T-helper 2 cell treated with Interferon-gamma antibody and Interleukin-4, amounts not matched to agents 5 μg/mL and 100 μg/mL, for 36 hours (primary cell): ENCODE data around the gene APOBEC2.

Experiments
- DNase-seq: peaks from one replicate; pipeline ENCODE4 v3.0.0; 2021; ENCODE audit warnings: low spot score
- H3K27ac Mint-ChIP-seq: one replicate; pipeline ENCODE4 v1.8.0; 2021; ENCODE audit warnings: mild to moderate bottlenecking, mixed read lengths
- H3K27me3 Mint-ChIP-seq: one replicate; pipeline ENCODE4 v1.8.0; 2021; ENCODE audit warnings: low read depth, mixed read lengths
- H3K36me3 Mint-ChIP-seq: one replicate; pipeline ENCODE4 v1.8.0; 2021; ENCODE audit warnings: low read depth, mixed read lengths
- H3K4me1 Mint-ChIP-seq: one replicate; pipeline ENCODE4 v1.8.0; 2021; ENCODE audit warnings: low read depth, mixed read lengths
- H3K4me3 Mint-ChIP-seq: one replicate; pipeline ENCODE4 v1.8.0; 2022; ENCODE audit warnings: mild to moderate bottlenecking, moderate library complexity, mixed read lengths
- H3K9me3 Mint-ChIP-seq: one replicate; pipeline ENCODE4 v1.8.0; 2021; ENCODE audit warnings: mixed read lengths

APOBEC2 gene

GRCh38 chr6:41098366-41098765 lies 45.4 kb downstream of the APOBEC2 start:
- no peaks in the 10 kb centered on the region for H3K27me3 Mint-ChIP-seq
- no peak overlapping the region for H3K27ac Mint-ChIP-seq
- peaks cover 63% of the 10 kb centered on the region for H3K36me3 Mint-ChIP-seq
- H3K4me3 Mint-ChIP-seq = no peak overlapping the region
- DNase-seq = no peak
- H3K9me3 Mint-ChIP-seq = no peaks in the 10 kb centered on the region
- peaks cover 8% of the 10 kb centered on the region for H3K4me1 Mint-ChIP-seq

GRCh38 chr6:41100871-41101287 lies 47.9 kb downstream of the APOBEC2 start:
- H3K27ac Mint-ChIP-seq = no peak overlapping the region
- H3K36me3 Mint-ChIP-seq = peaks cover 46% of the 10 kb centered on the region

GRCh38 chr6:41103847-41104246 lies 50.8 kb downstream of the APOBEC2 start:
- H3K27me3 Mint-ChIP-seq = no peaks in the 10 kb centered on the region
- peaks cover 24% of the 10 kb centered on the region for H3K36me3 Mint-ChIP-seq
- H3K4me3 Mint-ChIP-seq = no peak overlapping the region
- peaks cover 3% of the 10 kb centered on the region for H3K4me1 Mint-ChIP-seq
- no peak for DNase-seq
- no peak overlapping the region for H3K27ac Mint-ChIP-seq
- H3K9me3 Mint-ChIP-seq = no peaks in the 10 kb centered on the region

More at GRCh38 chr6:41100871-41101287, 47.9 kb downstream of the APOBEC2 start:
- no peak overlapping the region for H3K4me3 Mint-ChIP-seq
- H3K4me1 Mint-ChIP-seq = peaks cover 3% of the 10 kb centered on the region
- DNase-seq = no peak
- no peaks in the 10 kb centered on the region for H3K27me3 Mint-ChIP-seq
- no peaks in the 10 kb centered on the region for H3K9me3 Mint-ChIP-seq

GRCh38 chr6:41111017-41111416 lies 58.0 kb downstream of the APOBEC2 start:
- Mint-ChIP-seq H3K27ac (no peak overlapping the region), H3K36me3 (peaks cover 2% of the 10 kb centered on the region), H3K27me3 (no peaks in the 10 kb centered on the region), H3K9me3 (no peaks in the 10 kb centered on the region), H3K4me1 (no peaks in the 10 kb centered on the region), H3K4me3 (no peak overlapping the region)
- no peak for DNase-seq
